ENCODE results near the gene SNX13. TPM values are rescaled to one million over a fixed set of nuclear protein-coding genes. Genes with fewer than 3 reads are reported as not detected.

The SNX13 gene
- total and polyA plus RNA-seq, 2 donors (not counting 3 experiments of a cell fraction or from before 2014, with no cell fraction given): 6.1 to 28.5 TPM

- POLR2A ChIA-PET: no interaction called here
- Histone ChIP-seq H3K9me1 (replicated peaks; ENCODE audit: control insufficient read depth, extremely low read depth, insufficient read depth, low read length) (no peaks in the 10 kb centered on the region), H3K4me3 (replicated peaks in 1 of 3; ENCODE audit: insufficient read depth in 1 of 3, low read depth in 1 of 3, low read length in 3 of 3) (no peak overlapping the region), H3K9me3 (replicated peaks; ENCODE audit: control insufficient read depth, insufficient read depth, low read length) (no peaks in the 10 kb centered on the region), H3K9ac (replicated peaks; ENCODE audit: extremely low read depth, insufficient read depth, low read length) (no peak overlapping the region), H3K79me2 (ENCODE audit: control insufficient read depth, insufficient read depth, low read length) (no peaks in the 10 kb centered on the region), H4K20me1 (replicated peaks; ENCODE audit: control insufficient read depth, extremely low read depth, insufficient read depth, low read length) (no peaks in the 10 kb centered on the region), H2AFZ (ENCODE audit: low read depth, low read length) (no peak overlapping the region), H3K27me3 (ENCODE audit: control insufficient read depth in 2 of 2, insufficient read depth in 2 of 2, low read length in 2 of 2) (no peaks in the 10 kb centered on the region), H3K36me3 (ENCODE audit: control insufficient read depth in 2 of 2, extremely low read depth in 1 of 2, insufficient read depth in 2 of 2, low read length in 2 of 2) (no peaks in the 10 kb centered on the region), H3K4me1 (ENCODE audit: control insufficient read depth, extremely low read depth, insufficient read depth, low read length) (no peaks in the 10 kb centered on the region), H3K27ac (ENCODE audit: insufficient read depth, low read depth, low read length) (no peak overlapping the region), H3K4me2 (ENCODE audit: insufficient read depth, low read length) (no peak overlapping the region)
- dilution Hi-C loops (cut with MboI; ENCODE audit: extremely low pct_ligation_motif_present, low sequenced_read_pairs): no loop called here
- BruUV-seq (replicated peaks): no TSS peak
- CTCF ChIA-PET: interaction anchor here (1.0 kb wide), 1 partner anchor 218 kb away, joined by 3 read pairs; no protein-coding TSS in a partner anchor
- no peak for FAIRE-seq
- TF ChIP-seq FOS (IDR thresholded peaks at IDR 0.05; ENCODE audit: borderline replicate concordance, insufficient read depth, low read length) (no peak), MYC (IDR thresholded peaks at IDR 0.05; ENCODE audit: low read depth, low read length) (no peak), MAX (IDR thresholded peaks at IDR 0.05; ENCODE audit: insufficient read depth, insufficient read length) (no peak)
- intact Hi-C loops (cut with micrococcal nuclease): no loop called here
- DNase-seq (ENCODE audit: low read depth, low spot score): no peak
Measured at GRCh38 chr7:17988141-17988540, 47.8 kb upstream of the SNX13 start.

- BruUV-seq (replicated peaks): no TSS peak
- Histone ChIP-seq H2AFZ (ENCODE audit: low read depth, low read length) (no peak overlapping the region), H3K9ac (replicated peaks; ENCODE audit: extremely low read depth, insufficient read depth, low read length) (no peak overlapping the region), H3K4me2 (ENCODE audit: insufficient read depth, low read length) (no peak overlapping the region), H3K27me3 (ENCODE audit: control insufficient read depth in 2 of 2, insufficient read depth in 2 of 2, low read length in 2 of 2) (no peaks in the 10 kb centered on the region), H3K4me3 (replicated peaks in 1 of 3; ENCODE audit: insufficient read depth in 1 of 3, low read depth in 1 of 3, low read length in 3 of 3) (no peak overlapping the region), H3K9me1 (replicated peaks; ENCODE audit: control insufficient read depth, extremely low read depth, insufficient read depth, low read length) (no peaks in the 10 kb centered on the region), H3K4me1 (ENCODE audit: control insufficient read depth, extremely low read depth, insufficient read depth, low read length) (no peaks in the 10 kb centered on the region), H3K27ac (ENCODE audit: insufficient read depth, low read depth, low read length) (no peak overlapping the region), H3K36me3 (ENCODE audit: control insufficient read depth in 2 of 2, extremely low read depth in 1 of 2, insufficient read depth in 2 of 2, low read length in 2 of 2) (no peaks in the 10 kb centered on the region), H3K9me3 (replicated peaks; ENCODE audit: control insufficient read depth, insufficient read depth, low read length) (no peaks in the 10 kb centered on the region), H4K20me1 (replicated peaks; ENCODE audit: control insufficient read depth, extremely low read depth, insufficient read depth, low read length) (no peaks in the 10 kb centered on the region), H3K79me2 (ENCODE audit: control insufficient read depth, insufficient read depth, low read length) (no peaks in the 10 kb centered on the region)
- DNase-seq (ENCODE audit: low read depth, low spot score): no peak
- FAIRE-seq: no peak
- POLR2A ChIA-PET: no interaction called here
- dilution Hi-C loops (cut with MboI; ENCODE audit: extremely low pct_ligation_motif_present, low sequenced_read_pairs): no loop called here
- CTCF ChIA-PET: interaction anchor here (2.0 kb wide), 1 partner anchor 11 kb away, joined by 5 read pairs; no protein-coding TSS in a partner anchor
- TF ChIP-seq CTCF (IDR thresholded peaks at IDR 0.05; ENCODE audit: extremely low read depth in 1 of 2, insufficient read depth in 1 of 2, low read depth in 1 of 2, low read length in 2 of 2) (no peak), FOS (IDR thresholded peaks at IDR 0.05; ENCODE audit: borderline replicate concordance, insufficient read depth, low read length) (no peak), POLR2A (IDR thresholded peaks at IDR 0.05; ENCODE audit: low read depth, low read length) (no peak), POLR2AphosphoS5 (IDR thresholded peaks at IDR 0.05; ENCODE audit: insufficient read depth, low read depth, low read length) (no peak), GATA2 (IDR thresholded peaks at IDR 0.05; ENCODE audit: insufficient read depth, insufficient read length, low read depth, low read length) (no peak), EZH2 (IDR thresholded peaks at IDR 0.05; ENCODE audit: borderline replicate concordance, low read depth, low read length, severe bottlenecking) (no peak), MAX (IDR thresholded peaks at IDR 0.05; ENCODE audit: insufficient read depth, insufficient read length) (no peak), JUN (IDR thresholded peaks at IDR 0.05; ENCODE audit: borderline replicate concordance, insufficient read depth, insufficient read length, low read depth) (no peak), MYC (IDR thresholded peaks at IDR 0.05; ENCODE audit: low read depth, low read length) (no peak)
- intact Hi-C loops (cut with micrococcal nuclease): no loop called here
Measured at GRCh38 chr7:17986851-17987250, 46.6 kb upstream of the SNX13 start.
